Activated T-cell treated with anti-CD3 and anti-CD28 coated beads for 4 hours (primary cell): ENCODE results near the gene WHAMM.
"Not testable (repeated sequence)": the region's sequence is repeated elsewhere in the genome, so short reads cannot be mapped to it uniquely, and the experiment has no call there.

Experiments used
- DNase-seq: peaks from one replicate; pipeline ENCODE4 v3.0.0-alpha.2; 2020

The WHAMM gene

DNA sequence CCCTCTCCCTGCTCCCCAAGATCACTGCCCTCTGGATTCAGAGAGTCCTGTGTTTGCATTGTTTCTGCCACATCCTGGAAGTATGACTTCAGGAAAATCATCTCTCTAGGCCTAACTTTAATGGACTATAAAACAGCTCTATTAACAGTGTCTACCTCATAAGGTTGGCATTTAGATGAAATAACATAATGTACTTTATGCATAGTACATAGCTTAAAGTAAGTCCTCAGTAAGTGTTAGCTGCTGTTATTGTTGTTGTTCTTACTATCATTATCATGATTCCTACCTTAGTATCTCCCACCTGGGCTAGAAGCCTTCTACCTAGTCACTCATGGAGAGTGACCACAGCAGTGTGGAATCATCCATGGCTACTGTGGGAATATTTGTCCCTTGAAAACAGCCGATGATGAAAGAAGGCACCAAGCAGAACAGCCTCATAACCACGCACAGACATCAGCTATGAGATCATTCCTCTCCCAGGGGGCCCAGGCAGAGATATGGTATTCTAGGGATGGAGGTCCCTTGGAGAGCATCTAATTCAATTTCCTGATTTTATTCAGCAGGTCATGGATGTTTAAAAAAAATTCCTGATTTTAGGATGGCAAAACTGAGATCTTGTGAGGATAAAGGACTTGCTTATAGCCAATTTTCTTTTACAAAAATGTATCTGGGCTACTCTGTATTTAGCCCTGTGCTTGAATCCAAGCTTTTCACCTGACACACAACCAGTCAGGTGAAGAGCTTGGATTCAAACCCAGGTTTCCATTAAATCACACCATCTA is 5.4 kb upstream of the WHAMM start:
- DNase-seq = no peak

GRCh38 chr15:82804575-82804949 is 4.9 kb upstream of the WHAMM start:
- no peak for DNase-seq

GRCh38 chr15:82805994-82806406 is 3.4 kb upstream of the WHAMM start, which contains the start of gene FSD2:
FSD2 (minus strand) TSS chr15:82806069; CDS start chr15:82787390, 18,679 bp downstream.
- no peak for DNase-seq

DNA sequence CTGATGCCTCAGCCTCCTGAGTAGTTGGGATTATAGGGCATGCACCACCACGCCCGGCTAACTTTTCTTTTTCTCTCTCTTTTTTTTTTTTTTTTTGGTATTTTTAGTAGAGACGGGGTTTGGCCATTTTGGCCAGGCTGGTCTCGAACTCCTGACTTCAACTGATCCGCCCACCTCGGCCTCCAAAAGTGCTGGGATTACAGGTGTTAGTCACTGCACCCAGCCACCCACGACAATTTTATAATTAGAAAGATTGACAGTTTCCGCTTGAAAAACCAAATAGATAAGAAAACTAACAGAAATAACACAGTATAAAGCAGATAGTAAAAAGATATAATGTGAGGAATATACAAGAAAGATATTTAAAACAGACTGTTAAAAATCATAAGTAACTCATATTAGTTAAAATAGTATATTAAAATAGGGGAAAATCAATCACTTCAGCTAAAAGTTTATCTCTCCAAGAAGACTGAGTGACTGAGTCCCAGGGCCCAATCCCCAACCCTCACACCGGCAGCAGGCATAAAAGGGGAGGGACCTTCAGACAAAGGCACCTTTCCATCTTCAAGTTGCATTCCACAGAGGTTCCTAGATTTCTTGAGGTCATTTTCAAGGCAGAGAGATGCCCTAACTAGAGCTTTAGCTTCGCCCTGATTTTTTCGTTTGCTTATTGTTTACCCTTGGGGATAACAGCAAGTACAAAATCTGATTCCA is 1.4 kb upstream of the WHAMM start:
- DNase-seq = no peak

DNA sequence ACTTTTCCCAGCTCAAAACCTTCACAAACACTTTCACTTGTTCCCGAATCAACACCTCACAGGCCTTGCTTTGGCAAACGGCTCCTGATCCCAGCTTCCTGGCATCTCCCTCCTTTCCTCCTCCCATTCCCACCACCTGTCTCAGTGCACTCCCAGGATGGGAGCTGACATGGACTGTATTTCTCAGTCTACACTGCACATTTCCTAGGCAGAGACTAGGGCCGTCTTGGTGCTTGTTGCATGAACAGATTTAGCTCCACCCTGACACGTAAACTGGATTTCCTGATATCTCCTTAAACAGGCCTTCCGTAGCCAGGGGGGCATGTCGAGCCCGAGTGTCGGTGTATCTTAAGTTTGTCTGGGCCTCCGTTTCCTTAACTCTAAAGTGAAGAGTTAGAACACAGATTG is 790 bp upstream of the WHAMM start:
- no peak for DNase-seq

GRCh38 chr15:82810061-82810889 is 847 bp downstream of the WHAMM start:
- no peak for DNase-seq

DNA sequence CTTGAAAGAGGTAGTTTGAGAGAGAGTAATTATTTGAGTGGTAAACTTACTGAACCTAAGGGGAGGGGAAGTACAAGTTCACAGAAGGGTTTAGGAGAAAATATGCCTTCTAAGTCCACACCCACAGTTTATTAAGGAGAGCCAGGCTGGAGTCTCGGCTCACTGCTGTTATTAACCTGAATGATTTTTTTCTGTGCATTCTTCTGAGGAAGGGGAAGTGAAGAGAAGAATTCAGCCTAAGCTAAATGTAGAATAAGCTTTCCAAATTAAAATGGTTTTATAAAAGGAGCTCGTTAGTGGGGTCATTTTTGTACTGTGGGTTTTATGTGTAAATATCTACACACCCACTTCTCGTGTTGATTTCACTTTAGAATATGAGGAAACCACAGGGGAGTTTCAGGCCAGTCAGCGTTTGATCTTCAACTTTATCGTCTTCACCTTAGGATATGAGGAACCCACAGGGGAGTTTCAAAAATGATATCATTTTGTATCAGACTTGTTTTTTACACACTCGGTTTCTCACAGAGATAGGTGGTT is 1.5 kb downstream of the WHAMM start:
- peak; percentile 19 for DNase-seq

DNA sequence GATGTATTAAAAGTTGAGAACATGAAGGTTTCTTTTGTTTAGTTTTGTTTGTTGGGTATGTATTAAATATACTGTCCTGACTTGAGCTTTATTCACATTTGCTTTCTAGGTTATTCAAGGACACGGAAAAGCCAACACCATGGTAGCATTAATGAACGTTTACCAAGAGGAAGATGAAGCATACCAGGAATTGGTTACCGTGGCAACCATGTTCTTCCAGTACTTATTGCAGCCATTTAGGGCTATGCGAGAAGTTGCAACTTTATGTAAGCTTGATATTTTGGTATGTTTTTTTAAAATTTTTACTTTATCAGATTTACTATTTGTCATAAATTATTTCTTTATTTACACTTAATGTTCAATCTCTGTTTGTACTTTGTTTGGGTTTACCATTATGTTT is 3.6 kb downstream of the WHAMM start:
- no peak for DNase-seq

DNA sequence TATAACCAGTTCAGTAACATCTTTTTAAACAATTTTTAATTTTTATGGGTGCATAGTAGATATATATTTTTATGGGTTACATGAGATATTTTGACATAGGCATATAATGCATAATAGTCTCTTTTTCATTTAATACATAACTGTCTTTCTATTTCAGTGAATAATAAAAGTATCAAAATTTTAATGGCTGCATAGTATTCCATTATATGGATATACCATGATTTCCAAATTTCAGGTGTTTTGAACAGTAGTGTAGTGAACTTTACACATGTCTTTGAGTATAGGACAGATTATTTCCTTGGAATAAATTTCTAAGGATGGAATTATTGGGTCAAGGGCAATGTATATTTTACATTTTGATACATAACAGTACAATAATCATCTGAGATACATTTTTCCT is 10.7 kb downstream of the WHAMM start:
- DNase-seq = no peak

GRCh38 chr15:82821396-82821795 is 12.0 kb downstream of the WHAMM start:
- not testable (repeated sequence) for DNase-seq

DNA sequence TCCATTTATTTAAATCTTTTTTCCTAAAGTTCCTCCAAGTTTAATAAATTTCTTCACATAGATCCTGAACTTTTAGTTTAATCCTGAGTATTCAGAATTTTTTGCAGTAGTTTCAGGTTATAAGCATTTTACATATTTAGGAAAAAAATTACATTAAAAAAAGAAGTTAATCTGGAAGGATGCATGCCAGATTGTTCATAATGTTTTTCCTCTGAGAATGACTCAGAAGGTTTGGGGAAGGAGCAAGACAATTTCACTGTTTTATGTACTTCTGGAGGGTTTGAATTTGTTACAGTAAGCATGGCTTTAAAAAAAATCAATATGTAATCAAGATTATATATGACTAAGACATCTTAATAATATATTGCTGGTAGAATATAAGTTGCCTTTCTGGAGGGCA is 12.4 kb downstream of the WHAMM start:
- not testable (repeated sequence) for DNase-seq

GRCh38 chr15:82823049-82823448 is 13.6 kb downstream of the WHAMM start:
- DNase-seq = no peak

GRCh38 chr15:82828075-82828474 is 18.6 kb downstream of the WHAMM start:
- no peak for DNase-seq

- no peak for DNase-seq
Observed at GRCh38 chr15:82829234-82829633, 19.8 kb downstream of the WHAMM start.

GRCh38 chr15:82830427-82831173 is 21.2 kb downstream of the WHAMM start:
- no peak for DNase-seq

DNA sequence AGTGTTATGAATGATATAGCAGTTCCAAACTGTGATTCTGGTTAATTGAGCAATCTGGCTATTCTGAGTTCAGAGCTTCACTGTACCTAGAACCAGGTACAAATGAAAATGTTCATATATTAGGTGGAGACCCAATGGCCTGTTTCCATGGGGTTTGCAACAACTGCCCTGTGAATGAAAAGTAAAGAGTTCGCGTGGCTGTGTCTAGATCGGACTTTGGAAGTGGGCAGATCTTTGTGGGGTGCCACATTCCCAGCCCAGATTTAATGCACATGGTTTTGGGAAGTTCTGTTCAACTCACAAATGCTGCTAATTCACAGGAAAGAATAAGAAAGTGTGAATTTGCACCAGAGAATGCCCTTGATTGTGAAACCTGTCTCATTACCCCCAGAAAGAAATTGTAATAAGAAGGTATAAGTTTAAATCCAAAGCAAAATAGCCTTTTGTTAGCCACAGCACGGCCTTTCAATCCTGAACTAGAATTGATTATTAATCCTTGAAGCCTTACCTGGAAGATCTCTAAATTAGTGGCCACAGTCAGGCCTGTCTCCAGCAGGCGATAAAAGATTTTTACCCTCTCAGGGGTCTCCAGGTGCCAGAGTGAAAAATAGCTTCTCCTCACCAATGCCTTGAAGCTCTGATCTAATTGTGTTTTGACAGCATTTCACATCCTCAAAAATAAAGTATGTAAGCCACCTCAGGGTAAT is 22.6 kb downstream of the WHAMM start:
- DNase-seq = no peak

GRCh38 chr15:82832601-82833361 is 23.4 kb downstream of the WHAMM start:
- DNase-seq = peak; percentile 29

- no peak for DNase-seq
Observed at GRCh38 chr15:82833362-82833682, 23.9 kb downstream of the WHAMM start.

GRCh38 chr15:82835391-82835917 is 26.0 kb downstream of the WHAMM start:
- DNase-seq = no peak

DNA sequence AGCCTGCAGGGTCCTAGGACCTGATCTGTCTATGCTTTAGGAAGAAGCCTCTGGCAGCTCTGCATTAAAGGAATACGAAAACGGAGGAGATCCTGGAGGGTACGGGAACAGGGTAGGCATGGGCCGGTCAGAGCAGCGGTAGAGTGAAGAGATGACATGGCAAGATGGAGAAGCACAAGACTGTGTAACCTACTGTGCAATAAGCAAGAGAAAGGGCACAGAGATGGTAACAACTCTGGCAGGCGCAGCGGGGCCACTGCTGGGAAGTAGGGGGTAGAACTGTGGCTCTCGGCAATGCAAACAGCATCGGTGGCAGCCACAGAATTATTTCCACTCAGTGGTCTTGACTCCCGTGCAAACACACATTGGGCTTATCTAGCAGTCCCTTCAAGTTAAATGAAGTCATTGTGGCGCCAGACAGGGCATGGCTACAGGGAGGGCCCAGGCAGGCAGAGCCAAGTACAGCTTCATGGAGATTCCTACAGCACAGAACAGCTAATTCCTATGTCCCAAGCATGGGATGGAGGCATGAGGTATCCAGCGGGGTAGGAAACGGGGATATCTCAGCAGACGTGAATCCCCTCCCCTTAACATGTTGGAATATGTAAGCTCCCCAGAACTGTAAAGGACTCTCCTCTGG is 28.8 kb downstream of the WHAMM start:
- DNase-seq = no peak
